ENCODE measurements around the gene RSRP1.

Gene RSRP1

GRCh38 chr1:25217598-25218232 lies 29.5 kb downstream of the RSRP1 start:
- DNase-seq (ENCODE audit: low read depth in 2 of 2) = no peak

- DNase-seq (ENCODE audit: low read depth in 2 of 2) = no peak
These were observed 30.2 kb downstream of the RSRP1 start for GRCh38 chr1:25217015-25217414.

GRCh38 chr1:25216123-25216522 lies 31.1 kb downstream of the RSRP1 start:
- DNase-seq (ENCODE audit: low read depth in 2 of 2) = no peak

GRCh38 chr1:25212725-25213124 lies 34.5 kb downstream of the RSRP1 start:
- DNase-seq (ENCODE audit: low read depth in 2 of 2) = no peak

- no peak for DNase-seq (ENCODE audit: low read depth in 2 of 2)
These were observed 36.5 kb downstream of the RSRP1 start for GRCh38 chr1:25210728-25211127.

GRCh38 chr1:25209516-25209915 lies 37.7 kb downstream of the RSRP1 start:
- DNase-seq (ENCODE audit: low read depth in 2 of 2) = no peak

GRCh38 chr1:25208561-25209222 lies 38.6 kb downstream of the RSRP1 start:
- no peak for DNase-seq (ENCODE audit: low read depth in 2 of 2)

GRCh38 chr1:25208092-25208491 lies 39.2 kb downstream of the RSRP1 start:
- DNase-seq (ENCODE audit: low read depth in 2 of 2) = no peak

GRCh38 chr1:25206201-25206600 lies 41.1 kb downstream of the RSRP1 start:
- DNase-seq (ENCODE audit: low read depth in 2 of 2) = no peak

- DNase-seq (ENCODE audit: low read depth in 2 of 2) = no peak
These were observed 41.5 kb downstream of the RSRP1 start for GRCh38 chr1:25205786-25206185.

- DNase-seq (ENCODE audit: low read depth in 2 of 2) = no peak
These were observed 42.3 kb downstream of the RSRP1 start for GRCh38 chr1:25204797-25205480.

GRCh38 chr1:25201006-25201405 lies 46.2 kb downstream of the RSRP1 start:
- no peak for DNase-seq (ENCODE audit: low read depth in 2 of 2)

GRCh38 chr1:25199819-25200620 lies 47.2 kb downstream of the RSRP1 start:
- no peak for DNase-seq (ENCODE audit: low read depth in 2 of 2)

- DNase-seq (ENCODE audit: low read depth in 2 of 2) = no peak
These were observed 48.5 kb downstream of the RSRP1 start for GRCh38 chr1:25198663-25199252.

GRCh38 chr1:25197982-25198662 lies 49.1 kb downstream of the RSRP1 start:
- DNase-seq (ENCODE audit: low read depth in 2 of 2) = no peak

GRCh38 chr1:25197235-25197975 lies 49.8 kb downstream of the RSRP1 start:
- DNase-seq (ENCODE audit: low read depth in 2 of 2) = no peak

- DNase-seq (ENCODE audit: low read depth in 2 of 2) = no peak
These were observed 50.4 kb downstream of the RSRP1 start for GRCh38 chr1:25196830-25197229.

- DNase-seq (ENCODE audit: low read depth in 2 of 2) = no peak
These were observed 51.4 kb downstream of the RSRP1 start for GRCh38 chr1:25195835-25196234.

GRCh38 chr1:25194572-25195020 lies 52.7 kb downstream of the RSRP1 start:
- no peak for DNase-seq (ENCODE audit: low read depth in 2 of 2)

GRCh38 chr1:25194054-25194453 lies 53.2 kb downstream of the RSRP1 start:
- DNase-seq (ENCODE audit: low read depth in 2 of 2) = no peak

GRCh38 chr1:25193229-25193628 lies 54.0 kb downstream of the RSRP1 start:
- DNase-seq (ENCODE audit: low read depth in 2 of 2) = no peak
